NCI-H2196 (cell line): ENCODE measurements around the gene SIGLECL1.

ENCODE experiments used
- DNase-seq: peaks from one replicate; lab custom pipeline; 2025; ENCODE audit not compliant: unreplicated experiment; lab: John Stamatoyannopoulos, UW

Gene SIGLECL1

GRCh38 chr19:51252306-51253079 is 1.6 kb downstream of the SIGLECL1 start:
- DNase-seq = no peak

GRCh38 chr19:51253088-51253806 is 2.4 kb downstream of the SIGLECL1 start:
- no peak for DNase-seq

- DNase-seq = no peak
Measured at GRCh38 chr19:51256155-51256625, 5.3 kb downstream of the SIGLECL1 start.

- DNase-seq = no peak
Measured at GRCh38 chr19:51257471-51257870, 6.6 kb downstream of the SIGLECL1 start.

- no peak for DNase-seq
Measured at GRCh38 chr19:51258165-51259160, 7.6 kb downstream of the SIGLECL1 start.

GRCh38 chr19:51259348-51260245 is 8.7 kb downstream of the SIGLECL1 start:
- peak; percentile 15 for DNase-seq

- no peak for DNase-seq
Measured at GRCh38 chr19:51263808-51264207, 12.9 kb downstream of the SIGLECL1 start.

- no peak for DNase-seq
Measured at GRCh38 chr19:51271067-51271466, 20.2 kb downstream of the SIGLECL1 start.

GRCh38 chr19:51272183-51272810 is 21.4 kb downstream of the SIGLECL1 start:
- DNase-seq = no peak

- no peak for DNase-seq
Measured at GRCh38 chr19:51274049-51274770, 23.3 kb downstream of the SIGLECL1 start.

- DNase-seq = no peak
Measured at GRCh38 chr19:51277112-51277511, 26.2 kb downstream of the SIGLECL1 start.

GRCh38 chr19:51282335-51282734 is 31.5 kb downstream of the SIGLECL1 start:
- DNase-seq = no peak

- DNase-seq = no peak
Measured at GRCh38 chr19:51285682-51286081, 34.8 kb downstream of the SIGLECL1 start.

- DNase-seq = no peak
Measured at GRCh38 chr19:51289635-51290034, 38.8 kb downstream of the SIGLECL1 start.

GRCh38 chr19:51292971-51293370 is 42.1 kb downstream of the SIGLECL1 start:
- DNase-seq = no peak

- DNase-seq = no peak
Measured at GRCh38 chr19:51293571-51294210, 42.8 kb downstream of the SIGLECL1 start.

GRCh38 chr19:51294211-51294976 is 43.5 kb downstream of the SIGLECL1 start:
- no peak for DNase-seq

GRCh38 chr19:51294977-51295375 is 44.1 kb downstream of the SIGLECL1 start:
- no peak for DNase-seq
